Right cardiac atrium (tissue), 5 donors: ENCODE data around the gene CLSTN2. TPM values are rescaled to one million over a fixed set of nuclear protein-coding genes. Genes with fewer than 3 reads are reported as not detected.

Experiments used
- ATAC-seq, 2 donors: fragments of 200-7000 bp; cut with Tn5 transposase; one replicate each; pipeline versions ENCODE4 v1.8.0 to v1.9.1; 2020; ENCODE audit warnings: moderate library complexity in 2 of 2, mild to moderate bottlenecking in 1 of 2
- DNase-seq, 3 donors: peaks; one replicate each; pipeline ENCODE4 v3.0.0-alpha.2; 2020
- H3K27ac ChIP-seq: one replicate; pipeline ENCODE4 v1.5.1; 2013; ENCODE audit warnings: mild to moderate bottlenecking, low read length, control low read depth, moderate library complexity
- H3K27me3 ChIP-seq: one replicate; pipeline ENCODE4 v1.6.1; 2013; ENCODE audit not compliant: control insufficient read depth, insufficient read depth
- H3K4me1 ChIP-seq: one replicate; pipeline ENCODE4 v1.6.1; 2013; ENCODE audit warnings: low read length; ENCODE audit not compliant: control insufficient read depth, insufficient read depth
- H3K4me3 ChIP-seq: one replicate; pipeline ENCODE4 v1.5.1; 2013; ENCODE audit warnings: low read length, control low read depth
- H3K9me3 ChIP-seq: one replicate; pipeline ENCODE4 v1.6.1; 2013; ENCODE audit warnings: low read length; ENCODE audit not compliant: control insufficient read depth
- WGBS: extraction: QIAGEN DNeasy Blood & Tissue Kit; methylation state at CpG from one replicate; pipeline ENCODE4 v1.1.7; 2013; 5-methylcytosine and 5-hydroxymethylcytosine counted together
- intact Hi-C, 4 donors: fragments of 100-400 bp; cut with DNase I; formaldehyde crosslinking; loops; one replicate each; pipeline versions ENCODE4 v1.11.0 to v1.14.0; 2022 to 2023
- polyA plus RNA-seq: library from polyadenylated mRNA; stranded (reverse); fragments of 200-250 nt; gene quantifications from one replicate; pipeline ENCODE4 v1.2.3, GENCODE V29; 2013
- total RNA-seq, 4 donors: library from RNA; stranded (reverse); fragmentation: NEBNext Ultra II Directional; extraction: Animal tissue kit (Norgen Biotek cat#: 25700); gene quantifications; one replicate each; pipeline ENCODE4 v1.2.1, GENCODE V29; 2021
- donor health status: healthy with polysubstance abuse.
- donor health status: DM: no; HTN: yes; CAD: no.
- donor health status: DM: no; HTN: no; CAD: no.
- donor health status: DM: no; HTN: yes; CAD: no; lungs with severe emphysema.
- donor health status: DM: yes; HTN: yes; CAD: no.

Gene CLSTN2
- total and polyA plus RNA-seq, 5 donors = 3.7 to 31.5 (median 24.8) TPM

DNA sequence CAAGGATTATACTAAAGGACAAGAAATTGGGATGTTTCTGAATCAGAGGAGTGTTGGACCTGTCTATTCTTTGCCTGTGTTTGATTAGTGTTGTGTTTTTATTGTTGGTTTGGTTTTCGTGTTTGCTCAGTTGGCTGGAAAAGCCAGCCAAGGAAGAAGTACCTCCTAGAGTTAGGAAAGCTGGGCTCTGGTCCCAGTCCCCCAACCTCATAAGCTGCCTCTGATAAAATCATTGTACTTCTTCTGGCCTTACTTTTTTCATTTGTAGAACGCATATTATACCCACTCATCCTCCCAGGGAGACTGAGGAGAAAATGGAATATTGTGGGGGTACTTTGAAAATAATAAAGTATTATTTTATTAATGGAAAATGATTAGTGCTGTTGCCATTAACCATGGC is 565.5 kb downstream of the CLSTN2 start:
- H3K9me3 ChIP-seq = no peaks in the 10 kb centered on the region
- peaks cover 2% of the 10 kb centered on the region for H3K4me1 ChIP-seq
- H3K4me3 ChIP-seq = no peak overlapping the region
- DNase-seq (no peak), ATAC-seq (no peak)
- H3K27ac ChIP-seq = no peak overlapping the region
- no peaks in the 10 kb centered on the region for H3K27me3 ChIP-seq
- intact Hi-C loops = no loop called here
- 67% methylated on average over 2 of the region's 2 CpGs for WGBS

DNA sequence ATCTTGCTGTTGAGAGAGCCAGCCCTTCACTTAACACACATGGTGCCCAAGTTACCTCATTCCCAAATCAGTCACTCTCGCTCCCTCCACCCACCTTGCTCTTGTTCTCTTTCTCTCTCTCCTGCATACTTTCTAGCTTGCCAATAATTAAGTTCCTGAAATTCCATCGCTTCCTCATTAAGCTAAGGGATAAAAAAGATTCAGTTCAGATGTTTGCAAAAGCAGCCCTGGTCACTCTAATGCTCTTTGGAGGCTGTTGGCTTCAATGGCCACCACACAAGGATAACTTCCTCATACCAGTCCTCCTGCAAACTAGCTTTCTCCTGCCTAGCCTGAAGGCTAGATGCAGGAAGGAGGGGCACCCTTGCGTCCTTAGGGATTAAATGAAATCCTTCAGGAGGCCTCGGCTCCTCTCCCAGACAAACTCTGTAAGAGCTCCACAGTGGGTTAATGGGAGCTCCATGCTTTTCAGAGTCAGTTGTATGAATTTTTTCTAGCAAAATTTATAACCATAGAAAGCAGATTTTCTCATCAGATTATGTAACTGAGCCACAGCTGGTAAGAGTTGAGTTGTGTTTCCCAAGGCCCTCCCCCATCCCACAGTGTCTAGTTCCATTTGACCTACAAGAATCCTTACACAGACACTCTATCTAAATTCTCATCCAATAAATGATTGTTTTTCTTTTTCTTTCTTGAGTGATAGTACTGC is 566.2 kb downstream of the CLSTN2 start:
- 80% methylated on average over 4 of the region's 4 CpGs for WGBS
- Histone ChIP-seq H3K27ac (no peak overlapping the region), H3K4me1 (peaks cover 2% of the 10 kb centered on the region), H3K27me3 (no peaks in the 10 kb centered on the region), H3K4me3 (no peak overlapping the region), H3K9me3 (no peaks in the 10 kb centered on the region)
- DNase-seq (no peak), ATAC-seq (peak in 1 of 2 donors; percentile 16)
- intact Hi-C loops = no loop called here

DNA sequence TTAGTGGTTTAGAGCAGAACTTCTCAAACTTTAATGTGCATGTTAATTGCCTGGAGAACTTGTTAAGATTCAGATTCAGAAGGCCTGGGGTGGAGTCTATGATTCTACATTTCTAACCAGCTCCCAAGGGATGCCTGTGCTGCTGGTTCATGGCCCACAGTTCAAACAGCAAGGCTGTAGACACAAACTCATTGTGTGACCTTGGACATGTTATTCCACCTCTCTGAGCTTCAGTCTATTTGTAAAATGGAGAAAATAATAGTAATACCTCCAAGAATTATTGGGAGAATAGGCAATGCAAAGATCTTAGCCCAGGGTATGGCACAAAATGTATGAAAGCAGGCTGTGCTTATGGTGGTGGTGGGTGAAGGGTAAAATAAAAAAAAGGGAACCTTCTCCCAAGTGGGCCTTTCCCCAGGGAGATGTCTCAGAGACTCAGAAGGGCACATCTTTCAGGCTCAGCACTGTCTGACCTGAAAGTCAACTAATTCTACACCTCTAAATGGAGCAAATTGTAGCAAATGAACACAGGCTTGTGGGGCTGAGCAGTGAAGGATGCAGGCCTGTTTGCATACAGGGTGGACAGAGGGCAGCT is 566.9 kb downstream of the CLSTN2 start:
- ATAC-seq = no peak

DNA sequence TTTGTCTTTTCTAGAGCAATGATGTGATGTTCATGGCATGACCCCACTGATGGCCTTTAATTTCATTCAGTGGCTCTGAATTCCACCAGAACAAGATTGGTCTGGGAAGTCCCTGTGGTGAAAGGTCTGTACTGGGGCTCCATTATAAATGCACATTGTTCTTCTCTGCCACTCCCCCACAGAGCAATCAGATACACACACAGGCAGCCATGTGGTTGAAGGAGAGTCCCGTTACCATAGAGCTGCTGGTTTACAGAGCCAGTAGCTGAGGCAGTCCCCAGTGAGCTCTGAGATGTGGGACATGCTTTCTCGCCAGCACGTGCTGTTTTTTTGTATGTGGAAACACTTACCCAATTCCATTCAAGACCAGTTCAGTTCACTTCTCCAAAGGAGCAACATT is 570.2 kb downstream of the CLSTN2 start:
- Histone ChIP-seq H3K27ac (no peak overlapping the region), H3K27me3 (no peaks in the 10 kb centered on the region), H3K9me3 (no peaks in the 10 kb centered on the region), H3K4me1 (peaks cover 2% of the 10 kb centered on the region), H3K4me3 (no peak overlapping the region)
- DNase-seq (peak in 2 of 3 donors; percentile 22 to 61), ATAC-seq (peak; percentile 62 to 82)
- WGBS = 27% methylated on average over 3 of the region's 3 CpGs
- intact Hi-C loops = no loop called here

More for the DNA sequence above, 566.9 kb downstream of the CLSTN2 start:
- DNase-seq = no peak
- Histone ChIP-seq H3K9me3 (no peaks in the 10 kb centered on the region), H3K27ac (no peak overlapping the region), H3K27me3 (no peaks in the 10 kb centered on the region), H3K4me1 (peaks cover 2% of the 10 kb centered on the region), H3K4me3 (no peak overlapping the region)
- intact Hi-C loops = no loop called here

DNA sequence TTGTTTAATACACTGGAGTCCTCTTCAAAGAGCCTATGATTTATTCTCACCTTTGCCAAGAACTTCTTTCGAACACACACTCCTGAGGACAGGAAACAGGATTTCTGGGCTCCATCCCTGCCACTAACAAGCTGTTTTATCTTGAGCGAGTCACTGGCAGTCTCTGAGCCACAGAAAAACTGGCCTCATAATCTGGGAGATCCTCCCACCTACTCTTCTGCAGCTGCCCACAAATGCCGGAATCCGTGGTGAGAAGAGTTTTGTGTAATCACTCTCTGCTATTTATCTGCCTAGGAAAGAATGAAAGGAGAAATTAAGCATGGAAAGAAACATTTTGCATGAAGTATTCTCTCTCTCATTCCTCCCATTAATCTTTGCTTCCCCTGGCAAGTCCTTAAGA is 570.9 kb downstream of the CLSTN2 start:
- intact Hi-C loops = no loop called here
- Histone ChIP-seq H3K9me3 (no peaks in the 10 kb centered on the region), H3K4me1 (peaks cover 2% of the 10 kb centered on the region), H3K4me3 (no peak overlapping the region), H3K27me3 (no peaks in the 10 kb centered on the region), H3K27ac (no peak overlapping the region)
- ATAC-seq (no peak), DNase-seq (no peak)
- 43% methylated on average over 4 of the region's 4 CpGs for WGBS

DNA sequence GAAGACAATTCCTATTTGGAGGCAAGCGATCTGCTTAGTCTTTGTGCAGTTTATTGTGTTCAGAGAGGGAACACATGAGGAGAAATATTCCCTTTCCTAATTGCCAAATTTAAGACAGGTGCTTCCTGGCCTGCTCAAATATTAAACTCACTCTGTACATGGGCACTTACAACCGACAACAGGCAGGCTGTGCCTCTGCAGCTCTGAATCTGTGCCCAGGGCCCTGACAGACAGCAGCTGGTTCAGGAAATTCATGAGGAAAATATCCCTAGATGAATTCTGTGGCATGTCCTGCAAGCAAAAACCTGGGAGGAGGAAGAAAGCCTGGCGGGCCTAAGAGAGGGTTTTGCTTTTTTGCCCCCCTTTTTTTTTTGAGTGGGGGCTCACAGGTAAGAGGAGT is 573.6 kb downstream of the CLSTN2 start:
- no peaks in the 10 kb centered on the region for H3K27me3 ChIP-seq
- DNase-seq (no peak), ATAC-seq (no peak)
- no peak overlapping the region for H3K4me3 ChIP-seq
- H3K27ac ChIP-seq = no peak overlapping the region
- H3K4me1 ChIP-seq = no peaks in the 10 kb centered on the region
- H3K9me3 ChIP-seq = no peaks in the 10 kb centered on the region
- intact Hi-C loops = no loop called here
- WGBS = 64% methylated on average over 3 of the region's 3 CpGs

DNA sequence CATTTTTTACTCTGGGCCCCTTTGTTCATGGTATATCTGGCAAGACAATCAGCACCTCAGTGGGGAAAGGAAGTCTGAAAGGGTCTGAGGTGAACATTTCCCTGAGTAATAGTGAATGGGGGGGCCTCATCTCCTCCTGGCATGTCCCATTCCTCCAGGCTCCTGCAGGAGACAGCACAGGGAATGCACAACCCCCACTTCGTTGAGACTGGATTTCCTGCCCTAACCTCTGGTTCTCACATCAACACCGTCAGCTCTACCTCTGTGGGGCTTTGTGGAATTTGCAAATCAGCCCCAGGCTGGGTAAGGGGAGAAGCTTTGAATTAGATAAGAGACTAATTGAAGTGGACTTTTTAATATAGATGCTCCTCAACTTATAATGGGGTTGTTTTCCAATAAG is 574.5 kb downstream of the CLSTN2 start:
- intact Hi-C loops = no loop called here
- no peak overlapping the region for H3K4me3 ChIP-seq
- DNase-seq (no peak), ATAC-seq (no peak)
- no peaks in the 10 kb centered on the region for H3K27me3 ChIP-seq
- H3K9me3 ChIP-seq = no peaks in the 10 kb centered on the region
- no peak overlapping the region for H3K27ac ChIP-seq
- 34% methylated on average over 2 of the region's 2 CpGs for WGBS
- no peaks in the 10 kb centered on the region for H3K4me1 ChIP-seq

DNA sequence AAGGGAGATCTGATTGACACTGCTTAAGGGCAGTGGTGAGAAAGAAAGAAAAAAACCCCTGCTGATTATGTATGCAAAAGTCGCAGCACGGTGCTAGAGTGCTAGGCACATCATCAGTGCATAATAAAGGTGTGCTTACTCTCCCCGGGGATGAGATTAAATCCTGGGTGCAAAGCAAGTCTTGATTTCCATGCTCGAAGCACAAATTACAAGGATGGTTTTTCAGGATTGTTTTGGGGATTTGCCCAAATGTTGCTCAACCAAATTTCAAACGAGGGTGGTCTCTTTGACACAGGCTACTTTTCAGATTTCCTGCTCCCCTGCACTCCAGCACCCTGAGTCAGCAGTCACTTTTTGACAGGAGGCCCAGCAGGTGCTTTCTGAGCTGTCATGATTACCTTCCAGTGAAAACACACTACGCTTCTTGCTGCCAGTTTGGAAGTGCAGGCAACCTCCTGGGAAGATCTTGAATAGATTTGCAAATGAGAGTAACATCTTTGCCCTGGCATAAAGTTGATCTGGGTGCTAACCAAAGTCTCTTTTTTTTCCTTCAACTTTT is 575.4 kb downstream of the CLSTN2 start:
- no peaks in the 10 kb centered on the region for H3K4me1 ChIP-seq
- 28% methylated on average over 6 of the region's 6 CpGs for WGBS
- no peaks in the 10 kb centered on the region for H3K27me3 ChIP-seq
- H3K9me3 ChIP-seq = no peaks in the 10 kb centered on the region
- no peak for ATAC-seq
- no peak for DNase-seq
- no peak overlapping the region for H3K4me3 ChIP-seq
- intact Hi-C loops = no loop called here
- H3K27ac ChIP-seq = no peak overlapping the region

DNA sequence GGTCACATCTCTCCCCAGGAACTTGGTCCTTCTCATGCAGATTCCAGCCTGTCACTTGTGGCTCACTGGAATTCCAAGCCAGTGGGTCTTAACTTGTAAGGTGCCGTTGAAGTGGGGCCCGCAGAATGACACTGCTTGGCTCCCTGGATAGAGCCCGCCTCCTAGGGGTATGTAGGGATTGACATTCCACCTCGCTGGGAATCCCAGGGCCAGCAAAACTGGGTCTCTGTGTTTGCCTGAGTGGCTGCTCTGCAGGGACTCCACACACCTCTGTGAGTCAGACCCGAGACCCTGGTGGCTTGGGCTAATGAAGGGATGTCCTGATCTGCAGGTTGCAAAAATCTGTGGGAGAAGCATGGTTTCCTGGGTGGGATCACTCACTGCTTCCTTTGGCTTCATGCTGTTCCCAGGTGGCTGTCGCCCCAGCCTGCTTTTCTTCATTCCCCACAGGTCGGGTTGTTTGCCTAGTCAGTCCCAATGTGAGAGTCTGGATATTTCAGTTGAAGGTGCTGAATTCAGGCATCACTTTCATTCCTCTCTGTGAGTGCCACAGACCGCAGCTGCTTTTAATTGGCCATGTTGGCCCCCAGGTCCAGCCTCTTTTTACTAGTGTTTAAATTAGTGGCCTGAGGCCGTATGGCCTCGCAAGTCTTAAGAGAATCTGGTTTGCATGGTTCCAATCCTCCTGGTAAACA is 586.9 kb downstream of the CLSTN2 start:
- WGBS = 73% methylated on average over 10 of the region's 10 CpGs
- no peak for ATAC-seq
- intact Hi-C loops = no loop called here

DNA sequence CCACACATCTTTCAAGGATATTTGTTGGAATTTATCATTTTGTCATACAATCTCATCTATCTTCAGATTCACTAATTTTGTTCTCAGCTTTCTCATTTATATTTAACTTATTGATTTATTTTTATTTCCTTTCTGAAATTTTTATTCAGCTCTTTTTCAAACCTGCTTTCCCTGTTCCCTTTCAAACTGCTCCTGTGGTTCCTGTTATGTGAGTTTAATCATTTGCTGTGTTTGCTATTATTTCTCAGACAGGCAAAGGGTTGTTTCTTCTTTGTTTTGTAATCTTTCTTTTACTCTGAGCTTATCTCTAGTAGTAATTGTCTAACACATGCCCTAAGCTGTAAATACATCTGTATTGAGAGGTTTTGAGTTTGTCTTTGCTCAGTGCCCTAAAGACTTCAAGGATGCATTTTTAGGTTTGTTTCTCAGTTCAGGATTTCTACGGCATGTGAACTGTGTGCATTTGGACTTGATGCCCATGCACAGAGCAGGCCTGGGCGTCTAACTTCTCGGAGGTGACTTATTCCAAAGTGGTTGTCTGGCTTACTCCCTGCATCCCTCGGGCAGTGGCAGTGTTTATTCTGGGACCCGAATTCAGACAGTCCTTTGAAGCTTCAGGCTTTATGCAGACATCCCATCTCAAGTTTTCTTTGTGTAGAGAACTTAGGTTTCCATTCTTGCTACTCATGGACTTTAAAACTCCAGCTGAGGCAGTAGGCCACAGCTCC is 587.8 kb downstream of the CLSTN2 start:
- ATAC-seq (no peak), DNase-seq (no peak)
- no peaks in the 10 kb centered on the region for H3K27me3 ChIP-seq
- no peak overlapping the region for H3K27ac ChIP-seq
- H3K9me3 ChIP-seq = no peaks in the 10 kb centered on the region
- no peaks in the 10 kb centered on the region for H3K4me1 ChIP-seq
- intact Hi-C loops = no loop called here
- no peak overlapping the region for H3K4me3 ChIP-seq
- 77% methylated on average over 5 of the region's 5 CpGs for WGBS

More for the DNA sequence above, 586.9 kb downstream of the CLSTN2 start:
- Histone ChIP-seq H3K27me3 (no peaks in the 10 kb centered on the region), H3K27ac (no peak overlapping the region), H3K4me1 (no peaks in the 10 kb centered on the region), H3K9me3 (no peaks in the 10 kb centered on the region), H3K4me3 (no peak overlapping the region)
- DNase-seq = no peak

DNA sequence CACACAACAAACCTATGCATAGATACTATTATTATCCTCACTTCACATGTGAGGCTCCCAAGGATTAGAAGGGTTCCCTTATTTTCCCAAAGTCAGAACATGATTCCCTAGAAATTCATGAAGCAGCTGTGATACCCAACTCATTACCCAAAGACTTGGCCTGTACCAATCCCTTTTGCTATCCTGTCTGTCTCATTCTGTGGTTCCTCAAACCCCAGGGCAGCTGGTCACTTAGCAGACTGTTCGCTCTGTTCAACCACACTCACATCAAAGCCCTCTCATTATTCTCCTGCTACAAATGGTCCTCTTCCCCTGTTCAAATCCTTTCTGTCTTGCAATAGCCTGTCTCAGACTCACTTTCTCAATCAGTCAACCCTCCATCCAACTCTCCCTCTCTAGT is 588.6 kb downstream of the CLSTN2 start:
- Histone ChIP-seq H3K4me3 (no peak overlapping the region), H3K27me3 (no peaks in the 10 kb centered on the region), H3K27ac (no peak overlapping the region), H3K4me1 (no peaks in the 10 kb centered on the region), H3K9me3 (no peaks in the 10 kb centered on the region)
- WGBS = 88% methylated on average over 1 of the region's 1 CpG
- intact Hi-C loops = no loop called here
- ATAC-seq = no peak
- no peak for DNase-seq
